Stimulated activated CD4-positive, alpha-beta T cell treated with anti-CD3 and anti-CD28 coated beads, TNF-alpha, amount 100 ng/mL, for 4 hours (primary cell): ENCODE data around the gene ANKRD7.

Experiments used
- DNase-seq, 3 experiments: peaks; one replicate each; pipeline ENCODE4 v3.0.0-alpha.2; 2020; ENCODE audit warnings: low read depth in 3 of 3

ANKRD7 gene

GRCh38 chr7:118224521-118224920 is at the start of gene ANKRD7:
TSS of gene ANKRD7 (plus strand) at chr7:118224704. CDS start at chr7:118224831, 127 bp downstream.
- DNase-seq: no peak

- DNase-seq: no peak
Observed at GRCh38 chr7:118175740-118176139, 48.8 kb upstream of the ANKRD7 start.

- DNase-seq: no peak
Observed at GRCh38 chr7:118179191-118179590, 45.3 kb upstream of the ANKRD7 start.

GRCh38 chr7:118182593-118183427 is 41.7 kb upstream of the ANKRD7 start:
- DNase-seq: no peak

- DNase-seq: peak in 1 of 3 experiments; percentile 6
Observed at GRCh38 chr7:118183428-118183785, 41.1 kb upstream of the ANKRD7 start.

- DNase-seq: peak; percentile 93 to 95 (median 94)
Observed at GRCh38 chr7:118183786-118184564, 40.5 kb upstream of the ANKRD7 start, which contains the start of gene LSM8. TSS of gene LSM8 (plus strand) at chr7:118184164. CDS start at chr7:118184224, 60 bp downstream.

GRCh38 chr7:118184565-118184940 is 40.0 kb upstream of the ANKRD7 start:
- DNase-seq: no peak

- DNase-seq: no peak
Observed at GRCh38 chr7:118185163-118185860, 39.2 kb upstream of the ANKRD7 start.

- DNase-seq: no peak
Observed at GRCh38 chr7:118186501-118186900, 38.0 kb upstream of the ANKRD7 start.

GRCh38 chr7:118194571-118194970 is 29.9 kb upstream of the ANKRD7 start:
- no peak for DNase-seq

- DNase-seq: peak in 1 of 3 experiments; percentile 33
Observed at GRCh38 chr7:118195837-118196474, 28.5 kb upstream of the ANKRD7 start.

- DNase-seq: no peak
Observed at GRCh38 chr7:118202061-118202460, 22.4 kb upstream of the ANKRD7 start.

- DNase-seq: peak; percentile 39 to 50 (median 47)
Observed at GRCh38 chr7:118214051-118214832, 10.3 kb upstream of the ANKRD7 start.

GRCh38 chr7:118214833-118215182 is 9.7 kb upstream of the ANKRD7 start:
- DNase-seq: no peak

GRCh38 chr7:118217210-118217619 is 7.3 kb upstream of the ANKRD7 start:
- no peak for DNase-seq

- no peak for DNase-seq
Observed at GRCh38 chr7:118218413-118219156, 5.9 kb upstream of the ANKRD7 start.

- no peak for DNase-seq
Observed at GRCh38 chr7:118219157-118219512, 5.4 kb upstream of the ANKRD7 start.

- no peak for DNase-seq
Observed at GRCh38 chr7:118220583-118220982, 3.9 kb upstream of the ANKRD7 start.

- no peak for DNase-seq
Observed at GRCh38 chr7:118222591-118222990, 1.9 kb upstream of the ANKRD7 start.

- DNase-seq: no peak
Observed at GRCh38 chr7:118232837-118233236, 8.3 kb downstream of the ANKRD7 start.
